ENCODE data around the gene TLR5. TPM values are rescaled to one million over a fixed set of nuclear protein-coding genes. Genes with fewer than 3 reads are reported as not detected.

The TLR5 gene
- total RNA-seq, 1 donor from 2014 or later: 2.8 TPM

DNA sequence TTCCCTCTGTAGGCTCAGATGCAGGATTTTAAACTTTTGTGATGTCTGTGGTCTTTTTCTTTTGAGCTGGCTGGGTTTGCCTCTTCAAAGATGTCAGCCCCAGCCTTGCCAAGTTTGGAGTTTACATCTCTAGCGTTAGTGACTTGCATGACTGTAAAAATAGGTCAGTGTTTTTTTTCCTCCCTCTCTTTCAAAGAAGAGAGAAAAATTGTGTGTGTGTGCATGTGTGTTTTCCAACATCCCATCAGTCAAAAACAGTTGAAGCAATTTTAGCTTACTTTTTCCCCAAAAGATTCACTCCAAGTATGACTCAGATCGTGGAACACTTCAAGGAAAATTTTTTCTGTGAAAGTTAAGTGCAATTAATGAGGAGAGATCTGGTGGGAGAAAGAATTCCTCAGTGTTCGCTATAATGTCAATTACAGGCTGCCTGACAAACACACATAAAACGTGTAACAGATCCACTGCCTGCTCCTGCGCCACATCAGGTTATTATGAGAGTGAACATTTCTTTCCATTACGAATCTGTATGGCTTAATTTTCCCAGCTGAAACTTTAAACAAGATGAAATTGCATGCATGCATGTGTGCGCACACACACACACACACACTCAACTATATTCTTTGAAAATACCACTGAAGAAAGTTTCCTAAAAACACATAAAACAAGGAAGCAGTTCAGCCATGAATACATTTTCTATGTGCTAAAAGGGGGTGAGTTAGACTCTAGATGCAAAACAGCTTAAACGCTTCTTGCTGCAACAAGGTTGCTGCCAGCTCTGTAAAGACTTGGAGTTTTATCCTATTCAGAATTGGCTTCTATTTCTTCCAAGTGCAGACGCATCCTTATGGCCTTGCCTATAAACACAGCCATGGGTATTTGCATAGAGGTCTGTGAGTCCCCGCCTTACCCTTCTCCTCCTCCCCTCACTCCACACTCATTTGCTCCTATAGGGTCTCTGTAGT lies 55.5 kb downstream of the TLR5 start:
- Mint-ChIP-seq H3K4me1 (ENCODE audit: unreplicated experiment) (peaks cover 24% of the 10 kb centered on the region), H3K27me3 (peaks cover 4% of the 10 kb centered on the region), H3K36me3 (no peaks in the 10 kb centered on the region), H3K9me3 (no peaks in the 10 kb centered on the region), H3K27ac (no peak overlapping the region), H3K4me3 (no peak overlapping the region)
- TF ChIP-seq, protein P1, sequence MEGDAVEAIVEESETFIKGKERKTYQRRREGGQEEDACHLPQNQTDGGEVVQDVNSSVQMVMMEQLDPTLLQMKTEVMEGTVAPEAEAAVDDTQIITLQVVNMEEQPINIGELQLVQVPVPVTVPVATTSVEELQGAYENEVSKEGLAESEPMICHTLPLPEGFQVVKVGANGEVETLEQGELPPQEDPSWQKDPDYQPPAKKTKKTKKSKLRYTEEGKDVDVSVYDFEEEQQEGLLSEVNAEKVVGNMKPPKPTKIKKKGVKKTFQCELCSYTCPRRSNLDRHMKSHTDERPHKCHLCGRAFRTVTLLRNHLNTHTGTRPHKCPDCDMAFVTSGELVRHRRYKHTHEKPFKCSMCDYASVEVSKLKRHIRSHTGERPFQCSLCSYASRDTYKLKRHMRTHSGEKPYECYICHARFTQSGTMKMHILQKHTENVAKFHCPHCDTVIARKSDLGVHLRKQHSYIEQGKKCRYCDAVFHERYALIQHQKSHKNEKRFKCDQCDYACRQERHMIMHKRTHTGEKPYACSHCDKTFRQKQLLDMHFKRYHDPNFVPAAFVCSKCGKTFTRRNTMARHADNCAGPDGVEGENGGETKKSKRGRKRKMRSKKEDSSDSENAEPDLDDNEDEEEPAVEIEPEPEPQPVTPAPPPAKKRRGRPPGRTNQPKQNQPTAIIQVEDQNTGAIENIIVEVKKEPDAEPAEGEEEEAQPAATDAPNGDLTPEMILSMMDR (conservative IDR thresholded peaks at IDR 0.05): no peak
- DNase-seq (ENCODE audit: extremely low spot score, unreplicated experiment): no peak

DNA sequence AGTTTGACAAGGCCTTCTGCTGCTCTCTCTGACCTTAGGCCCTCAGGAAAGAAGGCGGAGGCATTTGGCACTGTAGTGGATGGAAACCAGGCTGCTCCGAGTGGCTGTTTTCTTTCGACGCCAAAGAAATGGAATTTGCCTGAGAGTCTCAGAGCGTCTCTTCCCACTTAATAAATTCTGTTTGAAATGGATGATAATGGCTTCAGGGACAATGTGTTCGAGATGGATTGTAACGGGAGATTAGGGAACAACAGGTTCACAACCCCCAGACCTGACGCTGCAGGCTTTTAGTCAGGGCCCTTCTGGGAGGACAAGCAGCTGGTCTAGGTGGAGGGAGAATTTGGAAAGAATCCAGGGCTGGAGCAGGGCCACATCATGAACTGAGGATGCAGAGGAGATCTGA lies 58.6 kb downstream of the TLR5 start:
- TF ChIP-seq, protein P1 (conservative IDR thresholded peaks at IDR 0.05): no peak
- Mint-ChIP-seq H3K36me3 (no peaks in the 10 kb centered on the region), H3K27ac (no peak overlapping the region), H3K9me3 (no peaks in the 10 kb centered on the region), H3K4me3 (no peak overlapping the region), H3K27me3 (peaks cover 4% of the 10 kb centered on the region), H3K4me1 (ENCODE audit: unreplicated experiment) (peaks cover 17% of the 10 kb centered on the region)
- no peak for DNase-seq (ENCODE audit: extremely low spot score, unreplicated experiment)

DNA sequence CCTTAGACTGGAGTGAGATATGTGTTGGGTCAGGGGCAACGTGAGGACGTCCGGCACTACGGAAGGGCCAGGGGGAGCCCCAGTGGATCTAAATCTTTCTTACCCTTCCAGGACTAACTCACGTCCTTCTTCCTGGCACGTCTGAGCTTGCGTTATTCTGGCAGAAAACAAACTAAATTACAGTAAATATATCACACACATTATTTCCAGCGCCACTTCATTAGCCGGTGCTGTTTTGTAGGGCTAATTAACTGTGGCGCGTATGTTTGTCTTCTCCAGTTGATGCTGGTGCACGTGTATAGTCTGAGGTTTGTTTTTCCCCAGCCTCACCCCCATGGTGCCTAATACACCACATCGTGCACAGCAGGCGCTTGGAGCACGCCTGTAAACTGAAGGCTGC lies 59.2 kb downstream of the TLR5 start:
- Mint-ChIP-seq H3K9me3 (no peaks in the 10 kb centered on the region), H3K27me3 (peaks cover 4% of the 10 kb centered on the region), H3K4me3 (no peak overlapping the region), H3K4me1 (ENCODE audit: unreplicated experiment) (peaks cover 16% of the 10 kb centered on the region), H3K27ac (no peak overlapping the region), H3K36me3 (no peaks in the 10 kb centered on the region)
- DNase-seq (ENCODE audit: extremely low spot score, unreplicated experiment): no peak
- TF ChIP-seq, protein P1 (conservative IDR thresholded peaks at IDR 0.05): no peak

DNA sequence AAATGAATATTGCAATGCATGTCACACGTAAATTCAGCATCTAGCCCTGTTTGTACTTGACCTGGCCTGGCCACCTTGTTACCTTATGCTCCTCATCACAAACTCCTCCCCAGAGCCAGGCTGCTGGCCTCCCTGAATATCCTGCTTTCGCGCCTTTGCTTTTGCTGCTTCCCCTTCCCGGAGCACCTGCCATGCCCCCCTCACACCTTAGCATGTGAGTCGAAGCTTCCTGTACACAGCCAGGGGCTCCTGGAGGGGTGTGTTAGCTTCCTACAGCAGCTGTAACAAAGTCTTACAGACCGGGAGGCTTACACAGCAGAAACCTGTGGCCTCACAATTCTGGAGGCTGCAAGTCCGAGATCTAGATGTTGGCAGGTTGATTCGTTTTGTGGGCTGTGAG lies 60.1 kb downstream of the TLR5 start:
- TF ChIP-seq, protein P1 (conservative IDR thresholded peaks at IDR 0.05): no peak
- Mint-ChIP-seq H3K27ac (no peak overlapping the region), H3K9me3 (no peaks in the 10 kb centered on the region), H3K4me3 (no peak overlapping the region), H3K27me3 (no peaks in the 10 kb centered on the region), H3K4me1 (ENCODE audit: unreplicated experiment) (peaks cover 16% of the 10 kb centered on the region), H3K36me3 (no peaks in the 10 kb centered on the region)
- DNase-seq (ENCODE audit: extremely low spot score, unreplicated experiment): no peak

DNA sequence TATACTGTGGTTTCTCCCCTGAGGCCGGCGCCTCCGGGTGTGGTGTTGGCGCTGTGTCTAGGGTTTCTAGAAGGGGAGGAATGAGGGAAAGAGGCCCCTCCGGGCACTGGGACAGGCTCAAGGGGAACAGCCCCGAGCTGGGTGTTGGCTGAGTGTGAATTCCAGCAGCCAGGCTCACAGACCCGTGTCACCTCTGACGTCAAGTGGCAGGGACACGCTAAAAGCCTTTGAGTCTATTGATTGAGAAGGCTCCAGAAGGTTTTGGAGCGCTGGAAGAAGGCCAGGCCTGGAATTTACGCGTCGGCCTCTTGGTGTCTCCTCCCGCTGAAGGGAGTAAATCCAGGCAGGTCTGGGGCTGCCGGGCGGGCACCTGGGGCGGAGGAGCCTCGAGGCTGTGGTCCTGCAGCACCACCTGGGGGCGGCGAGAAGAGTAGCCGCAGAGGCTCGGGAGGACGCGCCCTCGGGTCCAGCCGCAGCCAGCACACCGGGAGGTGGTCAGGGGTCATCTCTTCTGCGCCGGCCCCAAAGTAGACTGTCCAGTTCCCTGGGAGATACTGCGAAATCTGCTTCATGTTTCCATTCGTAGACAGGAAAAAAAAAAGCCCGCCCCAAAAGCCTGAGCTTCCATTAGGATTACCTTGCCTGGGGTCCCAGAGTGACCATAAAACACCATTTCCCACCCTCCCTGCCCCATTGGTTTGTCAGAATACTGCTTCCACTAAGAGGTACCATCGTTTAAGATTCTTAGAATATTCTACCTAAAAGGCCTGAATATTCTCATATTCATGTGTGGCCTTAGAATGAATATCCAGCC lies 61.7 kb downstream of the TLR5 start:
- no peaks in the 10 kb centered on the region for H3K36me3 Mint-ChIP-seq
- peak overlapping the region; percentile 89 for H3K27ac Mint-ChIP-seq
- H3K9me3 Mint-ChIP-seq: no peaks in the 10 kb centered on the region
- DNase-seq (ENCODE audit: extremely low spot score, unreplicated experiment): peak; percentile 89
- H3K27me3 Mint-ChIP-seq: no peaks in the 10 kb centered on the region
- H3K4me3 Mint-ChIP-seq: peak overlapping the region; percentile 54
- H3K4me1 Mint-ChIP-seq (ENCODE audit: unreplicated experiment): peaks cover 5% of the 10 kb centered on the region
- TF ChIP-seq, protein P1 (conservative IDR thresholded peaks at IDR 0.05): peak; percentile 98

All from type B pancreatic cell (in vitro differentiated cells).